ENCODE measurements around the gene FGD4.

DNA sequence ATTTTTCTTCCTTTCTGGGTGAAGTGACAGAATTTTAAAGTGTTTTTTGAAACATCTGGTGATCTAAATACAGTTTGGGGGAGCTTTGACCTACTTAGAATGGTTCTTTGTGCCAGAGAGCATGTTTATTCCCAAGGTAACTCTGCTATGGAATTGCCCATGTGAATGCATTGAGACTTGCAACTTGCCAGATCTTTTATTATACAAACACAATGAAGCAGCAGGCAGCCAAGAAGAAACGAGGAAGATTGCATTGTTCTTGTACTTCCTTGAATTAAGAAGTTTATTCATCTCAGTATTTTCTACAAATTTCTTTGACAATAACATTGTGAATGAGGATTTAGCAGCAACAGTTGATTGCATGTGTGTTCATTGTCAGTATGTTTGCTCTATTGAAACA is 55.5 kb downstream of the FGD4 start:
- TF ChIP-seq POLR2AphosphoS5 (IDR thresholded peaks at IDR 0.05) = peak; percentile 33
- TF ChIP-seq CTCF (IDR thresholded peaks at IDR 0.05) = no peak

All from prostate gland (tissue), 2 donors.